Esophagus squamous epithelium (tissue), 5 donors: ENCODE measurements around the gene NR2E1. TPM values are rescaled to one million over a fixed set of nuclear protein-coding genes. Genes with fewer than 3 reads are reported as not detected.
A peak's percentile ranks its signal among the peaks of the same experiment; 100 is the strongest.

ENCODE experiments used
- DNase-seq: peaks from one replicate; lab custom pipeline; 2025; lab: John Stamatoyannopoulos, UW
- H3K27ac ChIP-seq, 4 donors: fragments of 200-600 bp; sonication (generic); one replicate each; pipeline ENCODE4 v1.5.1; 2016 to 2019; ENCODE audit warnings: mild to moderate bottlenecking in 1 of 4
- H3K27me3 ChIP-seq, 4 donors: fragments of 200-600 bp; sonication (generic); 1 replicate in 3 of 4; 2 replicates in 1 of 4; pipeline versions ENCODE4 v1.5.1 to v1.6.0; 2017 to 2021; ENCODE audit warnings: antibody characterized with exemption in 1 of 4
- H3K36me3 ChIP-seq, 3 donors: fragments of 200-600 bp; sonication (generic); one replicate each; pipeline ENCODE4 v1.5.1; 2016 to 2019
- H3K4me1 ChIP-seq, 3 donors: fragments of 200-600 bp; sonication (generic); one replicate each; pipeline ENCODE4 v1.5.1; 2017 to 2019
- H3K4me3 ChIP-seq, 4 donors: fragments of 200-600 bp; sonication (generic); 1 replicate in 3 of 4; 2 replicates in 1 of 4; pipeline ENCODE4 v1.5.1; 2016 to 2019; ENCODE audit warnings: mild to moderate bottlenecking in 2 of 4, moderate library complexity in 1 of 4
- H3K9me3 ChIP-seq, 3 donors: fragments of 200-600 bp; sonication (generic); one replicate each; pipeline ENCODE4 v1.5.1; 2016 to 2019
- POLR2A ChIP-seq, 4 donors: fragments of 450-650 bp; IDR thresholded peaks; one replicate each; pipeline ENCODE4 v1.6.1; 2017; ENCODE audit warnings: antibody characterized with exemption in 4 of 4, mild to moderate bottlenecking in 4 of 4, moderate library complexity in 3 of 4
- WGBS, 2 donors: methylation state at CpG; one replicate each; pipeline ENCODE4 v1.1.5; 2018; 5-methylcytosine and 5-hydroxymethylcytosine counted together
- intact Hi-C: fragments of 100-400 bp; cut with DNase I; formaldehyde crosslinking; loops from one replicate; pipeline ENCODE4 v1.15.0; 2022
- total RNA-seq, 4 donors: library from RNA; depleted of rRNA; stranded (reverse); fragments of >200 nt; gene quantifications; one replicate each; pipeline ENCODE4 v1.1.0, GENCODE V29; 2016
- TF ChIP-seq, protein P1 (sequence below), 6 experiments: fragments of 450-650 bp in 4 of 6; fragments of 200-600 bp in 2 of 6; sonication (generic) in 2 of 6; IDR thresholded peaks; one replicate each; pipeline ENCODE4 v1.5.1; 2016 to 2019; ENCODE audit warnings: antibody characterized with exemption in 6 of 6, mild to moderate bottlenecking in 4 of 6, moderate library complexity in 4 of 6
- donor health status: DM: yes; HTN: yes; CAD: no.

Gene NR2E1
- total RNA-seq, 4 donors from 2014 or later, result not detected

DNA sequence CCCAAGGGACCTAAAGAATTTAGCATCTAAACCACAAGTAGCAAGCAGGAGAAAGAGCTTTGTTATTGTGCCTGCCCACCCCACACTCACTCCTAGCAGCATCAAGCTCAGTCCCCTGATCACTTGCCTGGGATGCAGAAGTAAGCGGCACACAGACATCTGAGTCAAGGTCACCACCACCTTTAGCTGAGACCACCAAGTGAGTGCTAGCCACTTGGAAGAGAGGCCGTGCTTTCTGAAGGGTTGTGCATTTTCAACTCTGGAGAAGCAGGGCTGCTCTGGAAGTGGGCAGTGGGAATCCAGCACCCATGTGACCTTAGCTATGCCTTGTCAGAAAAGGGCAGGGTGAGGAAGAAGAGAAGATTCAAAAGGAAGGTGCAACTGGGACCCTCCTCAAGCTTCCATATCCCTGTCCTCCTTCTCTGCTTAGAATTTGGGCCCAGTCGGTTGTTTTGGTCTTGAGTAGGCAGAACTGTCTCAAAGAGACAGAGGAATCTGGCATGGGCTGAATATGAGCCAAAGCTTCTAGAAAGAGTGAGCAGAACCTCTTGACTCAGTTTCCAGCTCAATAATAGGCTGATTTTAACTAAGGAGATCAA, 6.2 kb downstream of the NR2E1 start:
- Histone ChIP-seq H3K36me3 (no peaks in the 10 kb centered on the region), H3K27me3 (peaks cover 26 to 100% (median 60%) of the 10 kb centered on the region in 4 donors), H3K27ac (no peak overlapping the region), H3K4me3 (no peak overlapping the region), H3K9me3 (no peaks in the 10 kb centered on the region), H3K4me1 (peaks cover 35 to 68% (median 36%) of the 10 kb centered on the region in 3 donors)
- intact Hi-C loops, result no loop called here
- no peak for DNase-seq
- TF ChIP-seq POLR2A (IDR thresholded peaks at IDR 0.05), result no peak
- TF ChIP-seq, protein P1, sequence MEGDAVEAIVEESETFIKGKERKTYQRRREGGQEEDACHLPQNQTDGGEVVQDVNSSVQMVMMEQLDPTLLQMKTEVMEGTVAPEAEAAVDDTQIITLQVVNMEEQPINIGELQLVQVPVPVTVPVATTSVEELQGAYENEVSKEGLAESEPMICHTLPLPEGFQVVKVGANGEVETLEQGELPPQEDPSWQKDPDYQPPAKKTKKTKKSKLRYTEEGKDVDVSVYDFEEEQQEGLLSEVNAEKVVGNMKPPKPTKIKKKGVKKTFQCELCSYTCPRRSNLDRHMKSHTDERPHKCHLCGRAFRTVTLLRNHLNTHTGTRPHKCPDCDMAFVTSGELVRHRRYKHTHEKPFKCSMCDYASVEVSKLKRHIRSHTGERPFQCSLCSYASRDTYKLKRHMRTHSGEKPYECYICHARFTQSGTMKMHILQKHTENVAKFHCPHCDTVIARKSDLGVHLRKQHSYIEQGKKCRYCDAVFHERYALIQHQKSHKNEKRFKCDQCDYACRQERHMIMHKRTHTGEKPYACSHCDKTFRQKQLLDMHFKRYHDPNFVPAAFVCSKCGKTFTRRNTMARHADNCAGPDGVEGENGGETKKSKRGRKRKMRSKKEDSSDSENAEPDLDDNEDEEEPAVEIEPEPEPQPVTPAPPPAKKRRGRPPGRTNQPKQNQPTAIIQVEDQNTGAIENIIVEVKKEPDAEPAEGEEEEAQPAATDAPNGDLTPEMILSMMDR (IDR thresholded peaks at IDR 0.05), result no peak
- WGBS, 2 donors, result 67% methylated on average over 1 to 2 of the region's 3 CpGs

DNA sequence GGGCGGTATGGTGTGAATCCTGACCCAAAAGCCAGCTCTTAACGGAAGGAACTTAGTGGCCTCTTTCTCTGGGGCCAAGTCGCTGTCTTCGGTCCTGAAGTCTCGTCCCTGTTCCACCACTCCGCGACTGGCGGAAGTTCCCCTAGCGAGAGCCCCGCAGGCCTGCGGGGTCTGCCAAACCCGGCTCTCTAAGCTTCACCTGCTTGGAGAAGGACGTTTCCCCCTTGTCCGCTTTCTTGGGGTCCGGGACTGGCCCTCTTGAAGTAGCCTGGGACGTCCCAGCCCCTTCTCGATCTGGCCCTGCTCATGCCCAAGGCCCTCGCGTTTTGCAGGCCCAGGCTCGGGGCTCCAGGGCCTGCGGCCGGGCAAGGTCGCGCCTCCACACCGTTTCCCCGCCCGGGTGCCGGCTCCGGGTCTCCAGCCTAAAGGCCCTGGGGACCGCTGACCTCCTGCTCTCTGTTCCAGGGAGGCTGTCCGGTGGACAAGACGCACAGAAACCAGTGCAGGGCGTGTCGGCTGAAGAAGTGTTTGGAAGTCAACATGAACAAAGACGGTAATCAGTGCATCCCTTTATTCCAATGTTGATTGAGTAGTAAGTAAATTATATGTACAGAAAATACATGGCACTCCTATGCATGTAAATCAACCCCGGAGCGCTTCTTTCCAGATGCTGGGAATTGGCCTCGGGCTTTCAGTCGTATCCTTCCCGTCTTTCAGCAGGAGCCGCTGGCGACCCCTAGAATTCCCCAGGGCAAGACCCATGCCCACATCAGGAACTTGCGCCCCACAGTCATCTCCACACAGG, 8.8 kb downstream of the NR2E1 start:
- H3K9me3 ChIP-seq, result no peaks in the 10 kb centered on the region
- H3K4me1 ChIP-seq, result peaks cover 17 to 43% (median 20%) of the 10 kb centered on the region in 3 donors
- intact Hi-C loops, result no loop called here
- H3K27ac ChIP-seq, result no peak overlapping the region
- DNase-seq, result no peak
- 39 to 40% methylated on average over 28 to 31 of the region's 43 CpGs for WGBS, 2 donors
- peak overlapping the region in 1 of 4 donors; percentile 64 for H3K4me3 ChIP-seq
- H3K27me3 ChIP-seq, result peaks cover 14 to 100% (median 40%) of the 10 kb centered on the region in 4 donors
- no peaks in the 10 kb centered on the region for H3K36me3 ChIP-seq
- TF ChIP-seq POLR2A (IDR thresholded peaks at IDR 0.05), result no peak
- TF ChIP-seq, protein P1 (IDR thresholded peaks at IDR 0.05), result no peak

DNA sequence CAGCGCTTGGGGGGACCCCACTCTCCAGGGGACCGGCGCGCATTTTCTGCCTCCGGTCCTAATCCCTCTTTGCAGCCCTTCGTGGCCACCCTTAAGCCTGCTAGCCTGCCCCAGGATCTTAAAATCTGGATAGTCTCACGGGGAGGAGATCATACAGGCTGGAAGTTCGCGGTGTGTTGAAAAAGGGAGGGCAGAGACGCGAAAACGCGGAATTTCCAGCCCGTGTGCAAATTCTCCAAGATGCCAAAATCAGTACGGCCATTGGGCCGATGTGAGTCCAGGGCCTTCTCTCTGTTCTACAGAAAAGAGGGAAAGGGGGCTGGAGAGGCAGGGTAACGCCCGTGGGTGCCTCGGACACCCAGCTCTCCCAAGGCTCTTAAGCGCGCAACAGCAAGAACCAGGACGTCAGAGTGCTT, 9.4 kb downstream of the NR2E1 start:
- Histone ChIP-seq H3K4me3 (peak overlapping the region; percentile 26 to 64 (median 40)), H3K4me1 (peaks cover 15 to 37% (median 15%) of the 10 kb centered on the region in 3 donors), H3K9me3 (no peaks in the 10 kb centered on the region), H3K27ac (no peak overlapping the region), H3K27me3 (peaks cover 14 to 100% (median 34%) of the 10 kb centered on the region in 4 donors), H3K36me3 (no peaks in the 10 kb centered on the region)
- WGBS, 2 donors, result 23 to 41% methylated on average over 16 to 20 of the region's 22 CpGs
- no peak for DNase-seq
- TF ChIP-seq POLR2A (IDR thresholded peaks at IDR 0.05), result no peak
- TF ChIP-seq, protein P1 (IDR thresholded peaks at IDR 0.05), result peak in 1 of 6 experiments; percentile 8
- intact Hi-C loops, result no loop called here

DNA sequence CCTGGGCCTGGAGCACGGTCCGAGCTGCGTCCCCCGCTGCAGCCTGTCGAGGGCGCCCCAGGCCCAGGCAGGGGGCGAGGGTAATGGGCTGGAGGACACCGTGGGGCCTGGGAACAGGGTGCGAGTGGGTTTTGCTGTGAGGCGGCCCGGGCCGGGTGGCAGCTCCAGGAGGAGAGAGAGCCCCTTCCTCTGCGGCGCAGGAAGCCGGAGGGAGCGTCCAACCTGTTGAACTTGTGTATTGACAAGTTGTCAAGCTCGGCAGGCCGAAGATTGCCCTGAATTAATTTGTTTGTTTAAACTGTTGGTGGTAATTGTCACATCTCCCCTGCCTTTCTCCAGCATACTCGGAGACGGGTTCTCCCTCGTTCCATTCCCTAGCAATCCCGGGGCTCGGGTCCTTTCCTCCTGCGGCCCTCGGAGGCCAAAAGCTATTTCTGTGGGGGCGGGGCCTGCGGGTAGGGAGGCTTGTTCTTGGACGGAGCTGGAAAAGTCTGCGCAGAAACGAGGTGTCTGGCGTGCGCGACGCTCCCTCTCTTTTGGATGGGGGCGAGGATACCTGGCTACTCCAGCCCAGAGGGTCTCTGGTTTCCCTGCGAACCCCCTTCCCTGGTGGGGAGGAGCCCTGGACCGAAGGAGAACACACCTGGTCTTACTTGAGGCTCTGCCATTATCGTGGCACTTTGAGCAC, 9.9 kb downstream of the NR2E1 start:
- DNase-seq, result no peak

More for the DNA sequence above, 9.9 kb downstream of the NR2E1 start:
- peak overlapping the region; percentile 26 to 64 (median 40) for H3K4me3 ChIP-seq
- intact Hi-C loops, result no loop called here
- no peaks in the 10 kb centered on the region for H3K36me3 ChIP-seq
- no peak overlapping the region for H3K27ac ChIP-seq
- WGBS, 2 donors, result 2 to 10% methylated on average over 10 to 24 of the region's 38 CpGs
- peaks cover 14 to 100% (median 30%) of the 10 kb centered on the region in 4 donors for H3K27me3 ChIP-seq
- TF ChIP-seq, protein P1 (IDR thresholded peaks at IDR 0.05), result peak in 3 of 6 experiments; percentile 6 to 57 (median 40)
- TF ChIP-seq POLR2A (IDR thresholded peaks at IDR 0.05), result no peak
- peaks cover 15 to 31% (median 15%) of the 10 kb centered on the region in 3 donors for H3K4me1 ChIP-seq
- H3K9me3 ChIP-seq, result no peaks in the 10 kb centered on the region
